GM12875 (cell line): ENCODE measurements around the gene DGKK.

ENCODE experiments used
- H3K4me3 ChIP-seq: one replicate; pipeline ENCODE4 v1.5.1; 2011; ENCODE audit warnings: low read depth, low read length, control low read depth
- TF ChIP-seq, protein P1 (sequence below): IDR thresholded peaks from 2 replicates; pipeline ENCODE4 v1.5.1; 2011; ENCODE audit warnings: low read depth, mild to moderate bottlenecking, control low read depth, inconsistent platforms, low read length, moderate library complexity, borderline replicate concordance; ENCODE audit not compliant: insufficient read depth

Gene DGKK

DNA sequence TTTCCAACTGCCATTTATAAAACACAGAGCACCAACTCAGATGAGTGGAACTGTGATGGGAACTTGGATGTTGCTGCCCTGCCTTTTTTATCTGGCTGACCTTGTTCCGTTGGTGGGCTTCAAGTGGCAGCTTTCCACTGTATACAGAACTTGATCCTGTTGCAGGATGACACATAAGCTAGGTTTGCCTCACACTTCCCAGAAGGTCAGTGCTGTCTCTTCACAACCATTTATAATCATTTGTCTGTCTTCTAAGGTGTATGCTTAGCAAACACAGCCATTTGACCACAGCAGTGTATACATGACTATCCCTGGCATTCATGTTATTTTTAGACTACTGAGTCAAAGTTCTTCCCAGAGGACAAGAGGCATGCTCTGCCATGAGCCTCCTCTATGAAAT lies 20.3 kb downstream of the DGKK start:
- TF ChIP-seq, protein P1, sequence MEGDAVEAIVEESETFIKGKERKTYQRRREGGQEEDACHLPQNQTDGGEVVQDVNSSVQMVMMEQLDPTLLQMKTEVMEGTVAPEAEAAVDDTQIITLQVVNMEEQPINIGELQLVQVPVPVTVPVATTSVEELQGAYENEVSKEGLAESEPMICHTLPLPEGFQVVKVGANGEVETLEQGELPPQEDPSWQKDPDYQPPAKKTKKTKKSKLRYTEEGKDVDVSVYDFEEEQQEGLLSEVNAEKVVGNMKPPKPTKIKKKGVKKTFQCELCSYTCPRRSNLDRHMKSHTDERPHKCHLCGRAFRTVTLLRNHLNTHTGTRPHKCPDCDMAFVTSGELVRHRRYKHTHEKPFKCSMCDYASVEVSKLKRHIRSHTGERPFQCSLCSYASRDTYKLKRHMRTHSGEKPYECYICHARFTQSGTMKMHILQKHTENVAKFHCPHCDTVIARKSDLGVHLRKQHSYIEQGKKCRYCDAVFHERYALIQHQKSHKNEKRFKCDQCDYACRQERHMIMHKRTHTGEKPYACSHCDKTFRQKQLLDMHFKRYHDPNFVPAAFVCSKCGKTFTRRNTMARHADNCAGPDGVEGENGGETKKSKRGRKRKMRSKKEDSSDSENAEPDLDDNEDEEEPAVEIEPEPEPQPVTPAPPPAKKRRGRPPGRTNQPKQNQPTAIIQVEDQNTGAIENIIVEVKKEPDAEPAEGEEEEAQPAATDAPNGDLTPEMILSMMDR, result no peak
- H3K4me3 ChIP-seq, result no peak overlapping the region

DNA sequence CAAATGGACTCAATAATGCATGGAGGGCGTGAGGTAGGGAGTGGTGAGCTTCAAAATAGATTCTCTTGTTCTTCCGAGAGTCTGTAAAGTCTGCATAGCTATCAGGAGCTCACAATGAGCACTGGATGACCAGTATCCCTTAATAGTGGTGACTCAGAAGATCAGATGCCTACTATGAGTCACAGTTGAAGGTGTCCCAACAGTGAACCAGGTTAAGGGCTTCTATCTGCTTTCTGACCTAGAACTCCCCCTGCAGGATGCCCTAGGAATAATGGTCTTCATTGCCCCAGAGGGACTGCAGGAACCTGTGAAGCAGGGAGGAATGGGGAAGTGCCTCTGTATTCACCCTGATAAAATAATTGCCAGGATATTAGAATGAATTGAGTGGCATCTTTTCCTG lies 22.1 kb downstream of the DGKK start:
- H3K4me3 ChIP-seq, result no peak overlapping the region
- TF ChIP-seq, protein P1, result peak; percentile 31; the same call in 1 of the 2 replicates

DNA sequence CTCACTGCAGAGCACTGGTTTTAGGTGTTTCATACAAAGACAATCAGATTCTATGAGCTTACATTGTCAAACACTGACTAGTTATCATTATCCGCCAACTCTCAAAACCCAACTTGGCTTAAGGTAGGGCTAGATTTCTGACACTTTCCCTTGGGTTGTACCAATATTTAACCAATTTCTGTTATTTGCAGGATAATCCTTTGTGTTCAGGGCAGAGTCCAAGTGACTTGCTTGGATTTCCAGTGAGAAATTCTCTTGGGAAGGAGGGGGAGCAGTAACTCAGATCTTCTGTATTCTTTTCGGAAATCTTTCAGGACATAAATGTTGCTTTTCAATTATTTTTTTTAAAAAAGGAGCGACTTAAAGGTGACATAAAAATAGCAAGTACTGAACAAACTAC lies 23.1 kb downstream of the DGKK start:
- TF ChIP-seq, protein P1, result no peak
- no peak overlapping the region for H3K4me3 ChIP-seq

DNA sequence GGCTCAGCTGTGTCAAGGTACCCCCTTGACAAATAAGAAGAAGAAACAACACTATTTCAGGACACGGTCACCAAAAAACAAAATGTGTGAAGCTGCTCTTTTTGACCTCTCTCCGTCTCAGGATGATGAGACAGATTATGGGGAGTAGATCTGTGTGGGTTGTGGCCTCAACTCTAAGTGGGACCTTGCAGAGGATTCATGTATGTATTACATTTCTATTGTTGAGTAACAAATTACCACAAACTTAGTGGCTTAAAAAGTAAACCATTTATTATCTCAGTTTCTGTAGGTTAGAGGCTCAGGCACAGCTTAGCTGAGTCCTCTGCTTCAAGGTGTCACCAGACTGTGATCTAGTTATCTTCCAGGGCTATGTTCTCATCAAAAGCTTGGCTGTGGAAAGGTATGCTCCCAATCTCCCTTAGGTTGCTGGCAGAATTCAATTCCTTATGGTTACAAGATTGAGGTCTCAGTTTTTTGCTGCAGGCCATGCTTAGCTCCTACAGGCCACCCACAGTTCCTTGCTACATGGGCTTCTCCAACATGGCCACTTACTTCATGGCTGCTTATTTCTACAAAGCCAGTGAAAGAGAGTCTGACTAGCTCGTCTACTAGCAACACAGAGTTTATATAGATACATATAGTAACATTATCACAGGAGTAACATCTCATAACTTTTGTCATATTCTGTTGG lies 28.1 kb downstream of the DGKK start:
- H3K4me3 ChIP-seq, result no peak overlapping the region
- TF ChIP-seq, protein P1, result no peak

DNA sequence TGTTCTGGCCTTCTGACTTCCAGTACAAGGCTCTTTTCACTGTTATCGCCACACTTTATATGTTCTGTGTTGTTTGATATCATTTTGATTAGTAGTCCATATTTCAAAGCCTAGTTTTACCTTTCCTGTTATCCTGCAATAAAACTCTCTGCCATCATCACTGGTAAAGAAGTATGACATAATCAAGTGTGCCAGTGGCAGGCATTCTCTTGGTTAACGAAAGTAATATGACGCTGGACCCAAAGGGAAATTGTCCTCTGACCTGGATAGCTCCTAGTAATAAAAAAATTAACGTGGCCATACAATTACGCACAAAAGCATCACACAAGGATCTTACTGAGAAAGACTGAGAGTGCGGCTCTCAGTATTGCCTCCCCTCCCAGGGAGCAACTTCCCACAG lies 33.8 kb downstream of the DGKK start:
- TF ChIP-seq, protein P1, result no peak
- H3K4me3 ChIP-seq, result no peak overlapping the region

DNA sequence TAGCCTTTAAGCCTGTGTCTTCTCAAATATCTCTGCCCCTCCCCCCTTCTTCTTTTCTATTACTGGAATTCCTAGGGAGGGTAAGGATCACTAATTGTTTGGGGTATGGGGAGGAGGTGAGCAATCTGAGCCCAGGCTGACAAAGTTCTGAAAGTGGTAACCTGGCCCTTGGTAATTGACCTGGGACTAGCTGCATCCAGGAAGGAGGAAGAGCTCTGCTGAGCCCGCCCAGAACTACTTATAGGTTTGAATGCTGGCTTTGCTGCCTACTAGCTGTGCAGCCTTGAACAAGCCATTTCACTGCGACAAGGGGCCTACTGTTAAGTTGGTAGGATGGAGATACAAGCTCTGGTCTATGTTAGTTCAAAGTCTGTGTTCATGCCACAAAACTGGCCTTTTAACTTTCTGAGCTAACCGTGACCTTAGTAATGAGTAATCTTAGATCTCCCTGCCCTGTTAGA lies 37.8 kb downstream of the DGKK start:
- TF ChIP-seq, protein P1, result no peak
- no peak overlapping the region for H3K4me3 ChIP-seq

DNA sequence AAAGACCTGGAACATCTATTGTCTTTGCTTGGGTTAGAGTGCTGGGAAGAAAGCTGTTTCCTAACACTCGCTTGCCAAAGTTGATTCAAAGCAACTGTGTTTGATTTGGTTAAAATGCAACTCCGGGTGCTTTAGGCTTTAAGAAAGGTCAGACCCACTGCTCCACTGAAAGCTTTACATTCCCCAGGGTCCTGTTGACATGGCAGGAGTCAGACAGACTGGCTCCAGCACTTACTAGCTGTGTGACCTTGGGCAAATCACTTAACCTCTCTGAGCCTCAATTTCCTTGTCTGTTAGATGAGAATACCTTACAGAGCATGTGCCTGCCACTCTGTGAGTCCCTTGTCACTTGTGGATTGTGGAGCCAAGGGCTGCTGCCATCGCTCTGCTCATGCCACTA lies 39.0 kb downstream of the DGKK start:
- H3K4me3 ChIP-seq, result no peak overlapping the region
- TF ChIP-seq, protein P1, result no peak
